Esophagus muscularis mucosa (tissue), 3 donors: ENCODE results near the gene ACP4.
"Not testable (repeated sequence)": the region's sequence is repeated elsewhere in the genome, so short reads cannot be mapped to it uniquely, and the experiment has no call there.

Experiments
- CTCF ChIP-seq, 3 experiments: fragments of 200-600 bp in 2 of 3; fragments of 450-650 bp in 1 of 3; sonication (generic) in 2 of 3; IDR thresholded peaks; one replicate each; pipeline ENCODE4 v1.5.1; 2017 to 2019; ENCODE audit warnings: antibody characterized with exemption in 3 of 3, mild to moderate bottlenecking in 2 of 3, moderate library complexity in 1 of 3
- POLR2A ChIP-seq: fragments of 450-650 bp; IDR thresholded peaks from one replicate; pipeline ENCODE4 v1.6.1; 2017; ENCODE audit warnings: antibody characterized with exemption, moderate library complexity, mild to moderate bottlenecking, low read depth

- not testable (repeated sequence) for TF ChIP-seq CTCF (IDR thresholded peaks at IDR 0.05); POLR2A
Observed at GRCh38 chr19:50761501-50761900, 28.7 kb upstream of the ACP4 start.
